K562 (cell line): ENCODE results near the gene YBEY. TPM values are rescaled to one million over a fixed set of nuclear protein-coding genes. Genes with fewer than 3 reads are reported as not detected.
A peak's percentile ranks its signal among the peaks of the same experiment; 100 is the strongest.

Experiments used
- ARID1B ChIP-seq: fragments of 450-650 bp; IDR thresholded peaks from 2 replicates; pipeline ENCODE4 v1.6.1; 2016; ENCODE audit warnings: antibody characterized with exemption, mild to moderate bottlenecking, inconsistent platforms
- ATF6 ChIP-seq: sonication (generic); formaldehyde crosslinking; IDR thresholded peaks from 2 replicates; pipeline ENCODE4 v1.4.0; 2020; ENCODE audit warnings: mild to moderate bottlenecking, missing genetic modification reagents
- CHAMP1 ChIP-seq: fragments of 450-650 bp; IDR thresholded peaks from 2 replicates; pipeline ENCODE4 v1.6.1; 2016; ENCODE audit warnings: mild to moderate bottlenecking
- GATA2 ChIP-seq: sonication (generic); formaldehyde crosslinking; IDR thresholded peaks from 2 replicates; pipeline ENCODE4 v1.4.0; 2020; ENCODE audit warnings: mild to moderate bottlenecking, missing genetic modification reagents
- HDAC1 ChIP-seq, 2 experiments: fragments of 450-650 bp; IDR thresholded peaks; 2 replicates each; pipeline ENCODE4 v1.6.1; 2016 to 2017; ENCODE audit warnings: inconsistent platforms in 1 of 2, mild to moderate bottlenecking in 1 of 2, moderate library complexity in 1 of 2
- HDGF ChIP-seq: fragments of 450-650 bp; IDR thresholded peaks from 2 replicates; pipeline ENCODE4 v1.6.1; 2016
- ID3 ChIP-seq, 2 experiments: fragments of 250-450 bp in 1 of 2; fragments of 450-650 bp in 1 of 2; sonication (Bioruptor Pico) in 1 of 2; IDR thresholded peaks; 2 replicates each; pipeline versions ENCODE4 v1.6.1 to v1.8.0; 2016 to 2021; ENCODE audit warnings: mild to moderate bottlenecking in 2 of 2, moderate library complexity in 2 of 2, missing compliant biosample characterization in 1 of 2, missing genetic modification characterization in 1 of 2
- MAFK ChIP-seq: IDR thresholded peaks from 2 replicates; pipeline ENCODE4 v1.6.1; 2011; ENCODE audit warnings: low read length, improper control_type of control experiment
- MIER1 ChIP-seq: fragments of 450-650 bp; IDR thresholded peaks from 2 replicates; pipeline ENCODE4 v1.6.1; 2016; ENCODE audit warnings: antibody characterized with exemption, mild to moderate bottlenecking, low read depth
- MTA3 ChIP-seq: fragments of 450-650 bp; formaldehyde crosslinking; IDR thresholded peaks from 2 replicates; pipeline ENCODE4 v1.6.1; 2017; ENCODE audit warnings: mild to moderate bottlenecking, borderline replicate concordance
- RAD51 ChIP-seq: fragments of 450-650 bp; IDR thresholded peaks from 2 replicates; pipeline ENCODE4 v1.7.1; 2016; ENCODE audit warnings: low read depth, mild to moderate bottlenecking, borderline replicate concordance
- RBM14 ChIP-seq: fragments of 200-400 bp; formaldehyde crosslinking; IDR thresholded peaks from 2 replicates; pipeline ENCODE4 v1.6.1; 2018; ENCODE audit warnings: low read depth, mild to moderate bottlenecking, low read length, moderate library complexity, borderline replicate concordance; ENCODE audit not compliant: insufficient read depth
- SMAD3 ChIP-seq: fragments of 450-650 bp; formaldehyde crosslinking; conservative IDR thresholded peaks from 2 replicates; pipeline ENCODE4 v1.4.0; 2020; ENCODE audit warnings: mild to moderate bottlenecking
- YBX1 ChIP-seq: fragments of 450-650 bp; IDR thresholded peaks from 2 replicates; pipeline ENCODE4 v1.7.1; 2016; ENCODE audit warnings: mild to moderate bottlenecking
- ZBTB49 ChIP-seq: sonication (generic); formaldehyde crosslinking; IDR thresholded peaks from 2 replicates; pipeline ENCODE4 v1.8.0; 2022; ENCODE audit warnings: missing genetic modification reagents, mild to moderate bottlenecking, borderline replicate concordance
- ZNF239 ChIP-seq: fragments of 250-450 bp; sonication (Bioruptor Pico); IDR thresholded peaks from 2 replicates; pipeline ENCODE4 v1.4.0; 2020; ENCODE audit warnings: mild to moderate bottlenecking
- ZNF3 ChIP-seq: fragments of 250-450 bp; sonication (Bioruptor Pico); IDR thresholded peaks from 2 replicates; pipeline ENCODE4 v1.5.0; 2021; ENCODE audit warnings: mild to moderate bottlenecking, moderate library complexity
- ZNF316 ChIP-seq: fragments of 450-650 bp; IDR thresholded peaks from 2 replicates; pipeline ENCODE4 v1.6.1; 2016
- polyA plus RNA-seq, 8 experiments: library from polyadenylated mRNA; depleted of rRNA in 4 of 8; stranded (reverse) in 5 of 8; unstranded in 3 of 8; fragments of >200 nt; fragmentation: Nextera tagmentation in 2 of 8; fragmentation: Illumina TruSeq in 1 of 8; extraction: Ambion mirVana in 2 of 8; extraction: Trizol in 1 of 8; gene quantifications; 2 replicates each; pipeline versions ENCODE4 v1.2.1 to v1.2.3, GENCODE V29; 2011 to 2014; ENCODE audit warnings: inconsistent platforms in 1 of 8, missing spikeins in 1 of 8
- total RNA-seq, 7 experiments: library from RNA; depleted of rRNA in 6 of 7; stranded (reverse); fragments of >200 nt in 6 of 7; fragmentation: Illumina TruSeq in 2 of 7; extraction: Trizol in 2 of 7; gene quantifications; 2 replicates each; pipeline versions ENCODE4 v1.2.1 to v1.2.3, GENCODE V29; 2011 to 2021; ENCODE audit warnings: low replicate concordance in 1 of 7

YBEY gene
- total and polyA plus RNA-seq, 9 of the 15 experiments (the other 6 are each of a cell fraction or from before 2014, with no cell fraction given), result 6.4 to 28.0 (median 12.4) TPM

- TF ChIP-seq ATF6 (CRISPR knock-in tag) (no peak), YBX1 (no peak), SMAD3 (CRISPR knock-in tag) (no peak), MAFK (no peak; the same call in 1 of the 2 replicates), MTA3 (peak; percentile 95), ZBTB49 (CRISPR knock-in tag) (no peak), GATA2 (peak; percentile 98), ZNF3 (CRISPR knock-in tag) (no peak), ZNF239 (CRISPR knock-in tag) (no peak), ID3 (CRISPR knock-in tag; IDR thresholded peaks at IDR 0.05) (no peak), ID3 (tag; IDR thresholded peaks at IDR 0.05) (peak; percentile 94), RAD51 (peak; percentile 32; the same call in 1 of the 2 replicates), CHAMP1 (no peak; the same call in 1 of the 2 replicates), MIER1 (peak; percentile 70; the same call in 1 of the 2 replicates), ARID1B (peak; percentile 100), ZNF316 (no peak), HDAC1 (IDR thresholded peaks at IDR 0.05) (peak; percentile 74 to 91; a peak in 3 of 4 replicates), HDGF (no peak), RBM14 (no peak)
- TF ChIP-seq, all 486 proteins: peak for 178
These were observed 34.2 kb downstream of the YBEY start (continued) for GRCh38 chr21:46320331-46320801.
